ENCODE results near the gene KAZN.
A peak's percentile ranks its signal among the peaks of the same experiment; 100 is the strongest.

The KAZN gene

DNA sequence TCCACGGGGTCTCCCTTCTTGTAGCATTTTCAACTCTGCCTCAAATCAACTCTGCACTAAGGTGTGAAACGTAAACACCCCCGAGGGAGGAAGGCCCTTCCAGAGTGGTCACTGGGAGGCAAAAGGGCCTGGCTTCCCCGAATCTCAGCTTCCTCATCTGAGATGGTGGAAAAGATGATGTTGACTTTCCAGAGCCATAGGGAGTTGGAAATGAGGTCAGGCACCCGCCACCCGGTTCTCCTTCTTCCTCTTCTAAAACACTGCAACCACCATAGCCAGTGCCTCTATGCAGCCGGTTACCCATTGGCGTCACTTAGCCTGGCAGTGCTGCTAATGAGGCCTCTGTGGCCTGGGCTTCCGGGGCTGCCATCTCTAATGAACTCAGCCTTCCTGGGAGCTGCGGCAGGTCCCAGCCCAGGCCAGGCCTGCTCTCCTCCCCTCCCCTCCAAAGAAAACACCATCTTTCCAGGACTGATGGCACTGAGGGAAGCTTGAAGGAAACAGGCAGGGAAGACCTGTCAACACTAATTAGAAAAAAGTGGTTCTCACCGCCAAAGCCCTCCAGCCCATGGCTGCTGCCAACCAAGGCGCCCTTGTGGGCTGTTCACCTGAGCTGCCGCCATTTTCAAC lies 175.0 kb downstream of the KAZN start:
- no peak for DNase-seq (ENCODE audit: low read depth)

- no peak for DNase-seq (ENCODE audit: low read depth)
Measured at GRCh38 chr1:14774225-14774624, 175.7 kb downstream of the KAZN start.

DNA sequence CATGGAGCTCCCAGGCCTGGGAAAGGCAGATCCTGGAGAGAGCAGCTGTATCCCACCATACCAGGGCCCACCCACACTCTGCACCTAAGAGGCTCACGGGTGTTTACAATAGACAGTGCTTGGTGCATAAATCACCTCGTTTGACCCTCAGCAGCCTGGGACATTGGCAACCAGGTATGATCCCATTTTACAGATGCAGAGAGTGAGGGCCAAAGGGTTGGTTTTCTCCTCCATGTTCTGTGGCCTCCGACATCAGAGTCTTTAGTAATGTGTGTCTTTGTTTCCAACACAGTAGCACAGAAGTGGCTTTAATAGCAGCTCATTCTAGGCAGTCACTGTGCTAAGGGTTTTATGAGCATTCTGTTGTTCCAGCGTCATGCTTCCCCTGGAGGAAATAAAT lies 176.5 kb downstream of the KAZN start:
- no peak for DNase-seq (ENCODE audit: low read depth)

DNA sequence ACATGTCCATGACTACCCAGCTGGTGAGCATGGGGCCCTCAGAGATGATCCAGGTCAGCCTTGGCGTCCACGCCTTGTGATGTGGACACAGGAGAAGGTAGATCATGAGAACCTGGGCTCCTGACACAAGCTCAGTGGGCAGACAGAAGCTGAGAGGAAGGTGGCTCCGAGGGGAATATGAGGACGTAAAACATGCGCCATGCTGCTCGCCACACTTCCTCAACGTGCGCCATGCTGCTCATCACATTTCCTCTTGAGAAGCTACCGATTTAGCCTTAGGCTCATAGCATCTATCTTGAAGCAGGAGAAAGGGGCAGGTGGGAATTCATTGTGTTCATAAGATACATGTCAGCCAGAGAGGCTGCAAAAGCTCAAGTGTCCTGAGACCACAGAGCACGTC lies 176.9 kb downstream of the KAZN start:
- no peak for DNase-seq (ENCODE audit: low read depth)

GRCh38 chr1:14777516-14778506 lies 179.3 kb downstream of the KAZN start:
- no peak for DNase-seq (ENCODE audit: low read depth)

DNA sequence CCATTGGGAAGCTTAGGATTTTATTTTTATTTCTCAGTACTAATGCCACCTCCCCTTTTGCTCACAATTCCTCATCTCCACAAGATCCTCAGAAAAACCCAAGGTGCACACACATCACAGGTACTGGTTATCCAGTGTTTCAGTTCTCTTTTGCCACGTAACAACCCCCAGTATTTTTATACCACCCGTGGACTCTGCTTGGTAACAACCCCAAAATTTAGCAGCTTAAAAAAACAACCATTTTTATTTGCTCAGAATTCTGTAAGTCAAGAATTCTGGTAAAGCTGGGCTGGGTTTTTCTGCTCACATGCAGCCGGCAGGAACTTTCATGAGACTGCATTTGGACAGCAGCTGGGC lies 180.0 kb downstream of the KAZN start:
- no peak for DNase-seq (ENCODE audit: low read depth)

DNA sequence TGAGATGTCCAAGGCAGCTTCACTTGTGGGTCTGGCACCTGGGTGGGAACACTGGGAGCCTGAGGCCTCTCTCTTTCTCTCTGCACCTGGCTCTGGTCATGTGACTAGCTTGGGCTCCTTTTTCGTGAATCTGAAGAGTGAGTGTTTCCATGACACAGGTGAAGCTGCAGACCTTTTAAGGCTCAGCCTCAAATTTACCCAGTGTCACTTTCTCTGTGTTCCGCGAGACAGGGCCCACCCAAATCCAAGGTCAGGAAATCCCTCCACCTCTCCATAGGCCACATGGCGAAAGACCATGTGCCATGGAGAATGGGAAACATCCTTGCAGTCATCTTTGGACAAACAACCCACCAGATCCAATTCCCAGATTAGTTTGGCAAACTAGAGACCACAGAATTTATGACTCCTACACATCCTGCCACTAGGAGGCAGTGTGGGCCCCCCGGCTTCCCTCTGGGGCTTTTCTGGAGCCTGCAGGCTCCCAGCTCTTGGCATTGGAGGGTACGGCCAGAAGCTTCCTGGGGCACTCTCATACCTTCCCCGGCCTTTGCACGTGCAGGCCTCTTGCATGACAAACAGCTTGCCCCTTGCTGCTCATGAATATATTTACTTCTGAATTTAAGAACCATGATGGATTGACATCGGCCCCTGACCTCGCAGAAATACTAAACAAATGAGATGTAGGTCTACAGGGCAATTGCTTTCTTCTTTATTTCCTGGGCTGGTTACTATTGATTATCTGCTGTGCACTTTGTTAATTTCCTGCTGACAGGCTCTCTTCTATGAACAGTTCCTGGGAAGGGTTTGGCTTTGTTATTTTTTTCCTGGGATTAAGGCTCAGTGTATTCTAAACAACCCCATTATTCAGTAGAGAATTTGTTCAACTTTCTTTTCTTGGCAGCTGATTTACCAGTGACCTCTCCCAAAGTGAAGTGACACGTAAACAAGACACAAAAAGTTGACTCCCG lies 180.7 kb downstream of the KAZN start:
- no peak for DNase-seq (ENCODE audit: low read depth)

DNA sequence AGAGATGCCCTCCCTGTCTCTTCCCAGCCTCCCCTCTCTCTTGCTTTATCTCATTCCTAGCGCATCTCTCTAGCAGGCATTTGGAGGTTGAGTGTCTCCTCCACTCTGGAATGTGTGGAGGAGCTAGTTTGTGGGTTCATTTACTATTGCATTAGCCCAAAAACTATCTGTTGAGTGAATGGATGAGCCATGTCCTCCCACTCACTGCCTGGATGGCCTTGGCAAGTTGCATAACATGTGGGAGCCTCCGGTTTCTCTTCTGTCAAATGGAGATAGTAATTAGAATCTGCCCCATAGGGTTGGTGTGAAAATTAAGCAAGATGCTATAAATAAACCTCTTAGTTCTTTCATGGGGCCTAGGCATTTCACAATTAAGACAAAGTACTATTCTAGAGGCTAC lies 181.8 kb downstream of the KAZN start:
- peak; percentile 12 for DNase-seq (ENCODE audit: low read depth)

DNA sequence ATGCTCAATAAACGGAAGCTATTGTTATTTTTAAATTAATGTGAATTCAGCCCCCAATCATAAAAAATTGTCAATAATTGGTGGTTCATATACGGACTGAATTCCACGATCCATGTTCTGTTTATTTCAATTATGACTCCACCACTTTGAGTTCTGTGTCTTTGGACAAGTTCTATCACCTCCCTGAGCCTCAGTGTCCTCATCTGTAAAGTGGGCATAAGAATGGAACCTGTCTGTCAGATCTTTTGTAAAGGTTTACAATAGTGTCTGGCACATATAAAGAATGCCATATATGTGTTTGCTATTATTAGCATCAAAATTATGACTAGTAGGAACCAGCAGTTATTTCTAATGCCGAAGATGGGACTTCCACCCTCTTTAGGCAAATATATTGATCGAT lies 183.3 kb downstream of the KAZN start:
- DNase-seq (ENCODE audit: low read depth) = no peak

DNA sequence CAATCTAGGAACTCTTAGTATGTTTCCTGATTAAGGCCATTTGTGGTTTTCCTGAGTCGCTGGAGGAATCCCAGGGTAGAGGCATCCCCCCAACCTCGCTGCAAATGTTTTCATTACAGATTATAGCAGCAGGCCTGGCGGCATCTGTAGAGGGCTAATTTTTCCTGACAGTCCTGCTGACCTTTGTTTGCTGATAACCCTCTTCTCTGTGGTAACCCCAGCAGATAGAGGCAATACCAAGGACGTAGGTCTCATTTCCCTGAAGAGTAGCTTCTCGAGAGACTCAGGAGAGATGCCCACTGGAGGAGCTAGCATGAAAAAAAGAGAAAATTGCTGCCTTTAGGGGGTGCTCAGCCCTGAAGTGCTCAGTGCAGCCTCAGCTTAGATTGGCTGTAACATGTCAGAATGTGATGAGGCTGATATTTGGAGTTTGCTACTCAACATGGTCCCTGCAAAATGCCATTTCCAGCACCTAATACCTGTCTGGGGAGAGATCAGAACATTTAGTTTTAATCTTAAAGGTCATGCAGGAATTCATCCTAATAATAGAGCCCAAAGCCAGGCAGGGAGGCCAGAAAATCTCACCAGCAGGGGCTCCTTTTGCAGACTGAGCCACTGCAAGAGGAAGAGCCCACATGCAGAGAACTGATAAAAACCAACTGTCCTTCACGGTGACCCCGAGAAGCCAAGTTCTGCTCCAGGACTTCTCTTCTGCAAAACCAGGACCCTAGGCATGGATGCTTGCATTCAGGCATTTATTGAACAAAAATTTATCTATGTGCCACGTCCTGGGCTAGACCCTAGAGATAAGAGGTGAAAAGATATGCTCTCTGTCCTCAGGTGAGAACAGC lies 184.5 kb downstream of the KAZN start:
- DNase-seq (ENCODE audit: low read depth) = no peak

- no peak for DNase-seq (ENCODE audit: low read depth)
Measured at GRCh38 chr1:14783592-14783886, 185.1 kb downstream of the KAZN start.

GRCh38 chr1:14784790-14785773 lies 186.6 kb downstream of the KAZN start:
- no peak for DNase-seq (ENCODE audit: low read depth)

GRCh38 chr1:14786109-14786675 lies 187.7 kb downstream of the KAZN start:
- no peak for DNase-seq (ENCODE audit: low read depth)

DNA sequence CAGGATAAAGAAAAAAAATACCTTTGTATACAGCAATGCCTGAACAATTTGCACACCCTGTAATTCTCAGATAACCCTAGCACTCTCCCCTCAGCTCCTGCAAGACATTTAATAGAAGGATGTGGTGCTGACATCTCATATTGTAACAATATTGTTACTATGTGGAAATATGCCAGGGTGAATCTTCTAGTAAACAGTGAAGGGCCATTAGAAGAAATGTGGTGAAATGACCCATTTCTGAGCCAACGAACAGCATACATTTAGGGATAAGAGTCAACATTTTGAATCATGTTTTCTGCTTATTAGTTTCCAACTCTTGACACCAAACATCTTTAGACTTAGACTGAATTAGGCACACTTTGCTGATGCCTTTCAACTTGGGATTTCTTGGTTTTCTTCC lies 188.2 kb downstream of the KAZN start:
- no peak for DNase-seq (ENCODE audit: low read depth)

DNA sequence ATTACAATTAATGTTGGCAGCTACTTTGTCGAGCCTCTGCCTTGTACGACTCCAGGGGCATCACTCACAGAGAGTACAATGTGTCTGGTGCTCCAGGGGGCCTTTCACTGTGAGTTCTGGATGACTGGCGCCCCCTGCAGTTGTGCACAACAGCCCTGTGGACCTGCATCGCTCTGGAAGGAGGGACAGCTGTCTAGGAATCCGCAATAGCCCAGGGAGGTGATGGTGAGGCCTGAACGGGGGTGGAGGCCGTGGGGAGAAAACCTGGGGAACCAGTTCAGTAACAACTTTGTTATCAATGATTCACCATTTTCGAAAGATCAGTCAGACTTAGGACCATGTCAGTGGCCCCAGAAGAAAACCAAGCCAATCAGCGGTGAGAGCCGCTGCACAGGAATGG lies 189.1 kb downstream of the KAZN start:
- DNase-seq (ENCODE audit: low read depth) = no peak

DNA sequence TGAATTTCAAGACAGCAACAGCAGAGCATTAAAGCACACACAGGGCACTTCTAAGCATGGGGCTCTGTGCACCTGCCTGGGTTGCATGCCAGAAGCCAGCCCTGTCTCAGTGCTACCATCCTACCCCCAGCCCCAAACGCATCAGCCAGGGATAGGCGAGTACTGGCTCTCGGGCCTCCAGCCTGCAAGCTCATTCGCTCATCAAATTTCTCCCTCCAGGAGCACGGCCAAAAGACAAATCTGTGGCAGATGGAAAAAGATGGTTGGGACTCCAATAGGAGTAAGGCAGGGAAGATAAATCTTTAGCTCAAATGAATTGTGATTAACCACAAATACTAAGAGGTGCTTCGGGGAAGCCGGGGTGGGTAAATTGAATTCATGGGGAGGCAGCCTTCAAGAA lies 189.6 kb downstream of the KAZN start:
- no peak for DNase-seq (ENCODE audit: low read depth)

DNA sequence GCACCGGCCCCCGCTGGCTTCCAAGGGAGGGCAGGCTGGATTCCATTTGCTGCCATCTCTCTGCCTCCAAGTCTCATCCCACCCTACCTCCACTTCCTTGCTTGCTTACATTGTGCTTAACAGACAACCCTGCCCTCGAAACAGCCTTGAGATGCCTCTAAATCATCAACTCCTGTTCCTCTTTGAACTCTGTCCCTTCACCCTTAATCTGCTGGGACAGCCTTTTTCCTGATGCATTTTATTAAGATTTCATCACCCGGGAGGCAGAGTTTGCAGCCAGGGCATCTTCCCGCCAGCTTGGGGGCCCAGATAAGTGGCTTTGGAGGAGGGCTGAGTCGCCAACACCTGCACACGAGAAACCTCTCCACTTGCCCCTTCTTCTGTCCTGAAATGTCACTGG lies 192.5 kb downstream of the KAZN start:
- no peak for DNase-seq (ENCODE audit: low read depth)

DNA sequence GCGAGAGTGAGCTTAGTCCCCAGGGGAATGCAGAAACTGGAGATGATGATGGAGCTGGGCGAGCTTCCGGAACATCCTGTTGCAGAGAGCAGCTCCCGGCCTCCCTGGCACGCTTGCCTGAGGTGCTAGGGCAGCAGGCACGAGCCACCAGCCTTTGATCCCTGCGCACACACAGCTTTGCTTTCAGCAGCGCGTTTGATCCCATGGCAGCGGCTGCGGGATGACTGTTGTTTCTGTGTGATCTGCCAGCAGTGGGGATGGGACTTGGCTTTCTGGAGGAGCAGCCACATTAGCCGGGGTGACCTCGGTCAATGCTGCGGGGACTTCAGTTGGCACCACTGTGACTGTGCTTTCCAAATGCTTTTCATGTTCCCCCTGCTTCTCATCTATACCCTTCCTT lies 193.2 kb downstream of the KAZN start:
- DNase-seq (ENCODE audit: low read depth) = no peak

DNA sequence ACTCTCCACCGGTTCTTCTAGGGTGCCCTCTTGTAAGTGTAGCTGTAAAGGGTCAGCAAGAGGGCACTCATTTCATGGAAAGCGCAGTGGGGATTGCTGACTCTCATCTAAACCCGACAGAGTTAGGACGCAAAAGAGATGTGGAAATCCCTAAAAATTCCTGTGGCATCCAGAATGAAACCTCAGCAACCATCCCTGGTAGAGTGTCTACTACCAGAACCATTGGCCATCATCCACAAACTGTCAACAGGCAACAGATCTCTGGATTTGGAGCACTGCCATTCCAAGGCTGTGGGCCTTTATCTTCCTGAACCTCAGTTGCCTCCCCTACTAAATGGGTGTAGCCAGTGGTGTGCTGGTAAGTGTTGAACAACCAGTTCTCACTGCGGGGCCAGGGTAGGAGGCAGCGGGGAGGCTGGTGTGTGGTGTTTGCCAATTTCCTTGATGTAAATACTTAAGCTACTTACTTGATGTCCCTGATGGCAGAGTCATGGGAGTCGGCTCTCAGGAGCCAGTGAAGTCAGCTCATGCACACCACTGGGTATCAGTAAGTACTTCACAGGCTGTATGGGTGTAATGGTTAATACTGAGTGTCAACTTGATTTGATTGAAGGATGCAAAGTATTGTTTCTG lies 195.8 kb downstream of the KAZN start:
- no peak for DNase-seq (ENCODE audit: low read depth)

DNA sequence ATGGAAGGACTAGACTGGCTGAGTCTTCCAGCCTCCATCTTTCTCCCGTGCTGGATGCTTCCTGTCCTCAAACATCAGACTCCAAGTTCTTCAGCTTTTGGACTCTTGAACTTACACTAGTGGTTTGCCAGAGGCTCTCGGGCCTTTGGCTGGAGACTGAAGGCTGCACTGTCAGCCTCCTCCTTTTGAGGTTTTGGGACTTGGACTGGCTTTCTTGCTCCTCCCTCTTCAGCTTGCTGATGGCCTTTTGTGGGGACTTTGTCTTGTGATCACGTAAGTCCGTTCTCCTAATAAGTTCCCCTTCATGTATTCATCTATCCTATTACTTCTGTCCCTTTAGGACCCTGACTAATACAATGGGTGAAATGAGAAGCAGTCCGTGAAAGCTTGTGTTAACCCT lies 196.4 kb downstream of the KAZN start:
- no peak for DNase-seq (ENCODE audit: low read depth)
